NCI-H2227 (cell line): ENCODE data around the gene RNF144A.

Experiments used
- DNase-seq: peaks from one replicate; lab custom pipeline; 2025; ENCODE audit not compliant: unreplicated experiment; lab: John Stamatoyannopoulos, UW

Gene RNF144A

GRCh38 chr2:6945821-6946220, 28.6 kb downstream of the RNF144A start:
- DNase-seq, result no peak

DNA sequence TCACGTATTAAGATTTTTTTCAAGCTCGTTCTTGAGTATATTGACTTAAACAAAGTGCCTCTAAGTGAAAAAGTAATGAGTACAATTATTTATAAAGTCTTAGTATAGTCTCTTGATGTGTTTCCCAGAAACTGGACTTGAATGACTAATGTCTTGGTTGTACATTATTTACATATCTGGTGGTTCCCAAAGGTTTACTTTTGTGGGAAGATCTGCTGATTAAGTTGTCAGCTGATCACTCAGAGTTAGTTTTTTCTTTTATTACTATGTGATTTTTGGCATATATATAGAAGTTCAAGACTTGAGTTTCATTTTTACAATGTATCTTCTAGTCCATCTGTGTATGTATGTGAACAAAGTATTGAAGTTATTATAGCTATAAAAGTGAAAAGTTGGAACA, 29.5 kb downstream of the RNF144A start:
- no peak for DNase-seq

GRCh38 chr2:6947929-6948676, 30.9 kb downstream of the RNF144A start:
- DNase-seq, result no peak

DNA sequence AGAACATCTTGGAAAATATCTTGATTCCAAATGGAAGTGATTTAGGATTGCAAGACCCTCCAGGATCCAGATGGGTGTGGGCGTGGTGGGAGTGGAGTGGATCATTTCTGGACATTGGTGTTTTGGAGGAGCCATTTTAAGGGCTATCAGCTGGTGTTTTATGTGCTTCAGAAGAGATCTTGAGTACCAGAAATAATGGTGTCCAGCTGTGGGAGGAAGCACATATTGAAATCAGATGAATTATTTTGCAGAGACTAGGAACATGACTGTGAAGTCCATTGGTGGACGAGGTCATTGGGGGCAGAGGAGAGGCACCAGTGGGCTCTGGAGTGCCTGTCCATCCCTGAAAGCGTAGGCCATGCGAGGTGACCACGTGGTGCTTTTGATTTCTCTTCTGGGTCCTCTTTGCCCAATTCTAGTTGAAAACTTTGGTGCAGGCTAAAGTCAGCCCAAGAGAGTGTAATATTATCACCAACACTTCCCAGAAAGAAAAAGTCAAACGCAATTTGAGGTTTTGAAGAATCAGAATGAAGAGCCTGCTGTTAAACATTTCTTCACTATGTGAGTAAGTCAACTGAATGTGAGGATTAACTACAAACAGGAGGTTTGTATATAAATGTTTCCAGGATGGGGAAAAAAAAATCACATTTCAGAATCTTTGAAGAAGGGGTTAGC, 31.6 kb downstream of the RNF144A start:
- no peak for DNase-seq

- no peak for DNase-seq
Measured at GRCh38 chr2:6951046-6951445, 33.8 kb downstream of the RNF144A start.

GRCh38 chr2:6952101-6952500, 34.9 kb downstream of the RNF144A start:
- no peak for DNase-seq

DNA sequence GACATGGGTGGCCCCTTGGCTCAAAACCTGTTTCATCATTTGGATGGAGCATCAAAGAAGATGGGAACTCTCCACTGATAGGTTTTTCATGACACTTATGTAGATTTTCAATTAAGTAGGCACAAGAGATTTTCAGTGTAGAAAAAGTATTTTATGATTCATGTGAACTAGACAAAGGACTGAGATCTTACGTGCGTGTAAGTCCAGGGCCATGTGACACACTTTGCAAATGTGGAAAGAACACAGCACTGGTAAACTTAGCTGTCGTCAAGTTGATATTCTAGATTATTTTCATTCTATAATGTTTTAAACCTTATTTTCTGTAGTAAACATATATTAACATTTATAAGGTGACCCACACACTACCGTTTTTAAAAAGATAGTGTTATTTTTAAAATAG, 37.4 kb downstream of the RNF144A start:
- DNase-seq, result no peak

- no peak for DNase-seq
Measured at GRCh38 chr2:6955511-6956136, 38.4 kb downstream of the RNF144A start.

- DNase-seq, result no peak
Measured at GRCh38 chr2:6956566-6956965, 39.4 kb downstream of the RNF144A start.

DNA sequence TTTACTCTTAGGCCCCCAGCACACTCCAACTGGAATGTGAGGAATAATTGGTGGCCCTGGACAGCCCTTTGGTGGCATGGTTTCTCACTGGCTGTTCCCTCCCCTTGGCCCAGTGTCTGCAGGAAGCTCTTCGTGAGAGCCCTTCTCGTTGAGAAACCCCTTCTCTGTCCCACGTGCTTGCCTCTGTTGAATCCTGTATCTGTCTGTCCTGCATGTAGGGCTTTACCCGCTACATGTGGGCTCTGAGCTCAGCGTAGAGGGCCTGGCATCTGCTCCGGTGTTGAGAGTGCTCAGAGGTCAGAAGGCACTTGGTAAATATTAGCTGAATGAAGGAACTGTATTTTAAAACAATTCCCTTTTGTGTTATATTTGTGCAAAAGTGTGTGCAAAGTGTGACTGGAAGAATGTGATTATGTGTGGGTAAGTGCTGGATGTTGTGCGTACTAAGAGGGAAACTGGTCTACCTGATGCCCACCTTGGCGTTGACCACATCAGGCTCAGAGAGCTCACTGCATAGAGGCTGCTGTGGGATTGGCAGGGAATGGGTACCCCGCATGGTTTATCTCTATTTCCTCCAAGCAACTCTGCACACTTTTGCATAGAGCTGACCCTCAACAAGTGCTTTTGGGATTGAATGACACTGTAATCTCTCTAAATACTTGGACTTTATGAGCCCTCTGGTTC, 40.0 kb downstream of the RNF144A start:
- no peak for DNase-seq

- DNase-seq, result no peak
Measured at GRCh38 chr2:6957910-6958615, 40.9 kb downstream of the RNF144A start.

DNA sequence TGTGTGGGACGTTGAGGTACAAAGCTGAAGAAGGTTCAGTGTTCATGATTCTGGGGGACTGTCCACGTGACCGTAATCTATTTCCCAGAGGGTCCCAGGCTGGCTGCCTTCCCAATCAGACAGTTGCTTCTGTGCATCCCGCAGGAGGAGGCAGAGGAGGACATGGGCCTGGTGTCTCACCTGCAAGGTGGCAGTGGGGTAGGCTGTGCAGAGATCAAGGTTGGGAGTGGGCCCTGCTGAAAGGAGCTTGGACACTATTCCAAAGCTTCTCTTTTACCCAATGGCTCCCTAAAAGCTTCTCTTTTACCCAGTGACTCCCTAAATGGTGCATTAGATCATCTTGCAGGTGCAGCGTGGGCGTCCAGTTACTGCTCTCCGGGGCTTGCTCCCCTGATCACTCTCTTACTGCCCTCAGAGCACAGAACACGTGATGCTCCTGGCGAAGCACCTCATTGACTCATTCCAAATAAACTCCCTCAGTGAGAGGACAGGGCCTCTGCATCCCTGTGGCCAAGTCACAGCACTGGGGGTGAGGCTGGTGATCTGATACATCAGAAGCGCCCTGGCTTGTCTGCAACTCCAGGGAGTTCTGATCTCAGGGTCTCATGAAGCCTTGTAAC, 41.5 kb downstream of the RNF144A start:
- no peak for DNase-seq

DNA sequence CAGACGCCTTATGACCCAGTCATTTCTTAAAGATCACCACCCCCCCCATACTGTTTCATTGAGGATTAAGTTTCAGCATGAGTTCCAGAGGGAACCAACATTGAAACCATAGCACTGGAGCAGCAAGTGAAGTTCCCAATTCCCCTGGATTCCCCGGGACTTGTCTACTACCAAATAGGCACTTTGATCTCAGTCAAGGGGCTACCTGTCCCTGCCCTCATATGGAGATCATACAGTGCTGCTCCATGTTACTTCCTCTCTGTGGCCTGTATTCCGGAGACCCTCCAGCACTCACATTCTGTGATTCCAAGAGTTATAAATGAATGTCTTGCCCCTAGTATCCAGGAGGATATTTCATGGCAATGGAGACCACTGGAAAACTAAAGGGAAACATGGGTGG, 42.5 kb downstream of the RNF144A start:
- DNase-seq, result no peak

GRCh38 chr2:6960659-6961058, 43.4 kb downstream of the RNF144A start:
- DNase-seq, result peak; percentile 29

- DNase-seq, result no peak
Measured at GRCh38 chr2:6963727-6964126, 46.5 kb downstream of the RNF144A start.

GRCh38 chr2:6965071-6965795, 48.0 kb downstream of the RNF144A start:
- peak; percentile 20 for DNase-seq

GRCh38 chr2:6966446-6966940, 49.3 kb downstream of the RNF144A start:
- DNase-seq, result peak; percentile 66

DNA sequence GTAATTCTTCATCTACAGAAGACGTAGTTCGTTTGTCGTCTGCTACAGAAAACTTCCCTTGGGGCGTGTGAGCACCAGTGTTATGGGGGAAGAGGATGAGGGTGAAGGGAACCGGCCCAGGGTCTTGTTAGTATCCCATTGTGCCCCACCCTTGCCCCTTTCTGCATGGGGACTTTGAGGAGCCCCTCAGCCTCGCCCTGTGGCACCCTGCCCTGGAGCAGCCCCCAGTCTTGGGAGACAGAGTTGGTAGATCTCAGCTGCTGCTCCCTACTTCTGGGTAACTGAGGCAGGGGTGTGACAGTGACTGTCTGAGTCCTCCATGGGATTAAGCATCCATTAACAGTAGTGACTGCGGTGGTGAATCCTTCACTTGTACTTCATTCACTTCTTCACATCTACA, 50.1 kb downstream of the RNF144A start:
- DNase-seq, result no peak

DNA sequence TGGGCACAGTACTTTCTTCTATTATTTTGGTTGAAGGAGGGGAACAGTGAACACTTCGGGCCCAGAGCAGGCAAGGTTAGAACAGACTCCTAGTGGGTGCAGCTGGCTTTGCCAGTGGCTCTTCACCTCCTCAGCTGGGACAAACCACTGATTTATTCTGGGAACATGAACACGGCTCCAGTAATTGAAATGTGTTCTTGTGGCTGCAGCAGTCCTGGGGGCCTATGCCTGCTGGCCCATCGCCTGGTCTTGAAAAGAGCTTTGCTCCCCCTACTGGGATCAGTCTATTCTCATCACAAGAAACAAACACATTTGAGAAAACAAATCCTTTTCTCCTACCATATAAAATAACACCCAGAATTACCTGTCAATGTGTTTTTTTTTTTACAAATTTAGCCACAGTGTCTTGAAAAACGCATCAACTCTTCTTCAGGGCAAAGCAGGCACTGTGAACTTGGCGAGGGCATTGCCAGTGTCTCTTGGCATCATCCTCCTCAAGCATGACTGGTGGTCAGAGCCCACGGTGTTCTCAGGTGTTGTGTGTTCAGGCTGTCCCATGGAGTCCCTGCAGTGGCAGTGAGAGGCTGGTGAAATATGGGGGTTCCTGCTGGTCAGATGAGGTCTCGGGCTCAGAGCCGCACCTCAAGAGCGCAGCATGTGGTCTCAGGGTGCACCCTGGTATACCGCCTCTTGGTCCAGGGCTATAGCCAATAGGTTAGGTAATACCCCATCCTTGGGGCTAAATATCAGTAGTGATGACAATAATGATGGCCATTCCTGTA, 51.3 kb downstream of the RNF144A start:
- DNase-seq, result no peak
